ENCODE measurements around the gene SLC22A23.

GRCh38 chr6:3349388-3350251 lies 107.2 kb downstream of the SLC22A23 start:
- no peak for TF ChIP-seq EZH2 (optimal IDR thresholded peaks at IDR 0.05; ENCODE audit: low read depth, low read length)
- TF ChIP-seq CTCF (IDR thresholded peaks at IDR 0.05; ENCODE audit: low read length), result no peak
- no peak for TF ChIP-seq EZH2phosphoT487 (IDR thresholded peaks at IDR 0.05; ENCODE audit: low read length)

Data from MM.1S (cell line).